GM12875 (cell line): ENCODE results near the gene PDE4D.
"Not testable (repeated sequence)": the region's sequence is repeated elsewhere in the genome, so short reads cannot be mapped to it uniquely, and the experiment has no call there.

ENCODE experiments used
- H3K4me3 ChIP-seq: one replicate; pipeline ENCODE4 v1.5.1; 2011; ENCODE audit warnings: low read depth, low read length, control low read depth
- TF ChIP-seq, protein P1 (sequence below): IDR thresholded peaks from 2 replicates; pipeline ENCODE4 v1.5.1; 2011; ENCODE audit warnings: low read depth, mild to moderate bottlenecking, control low read depth, inconsistent platforms, low read length, moderate library complexity, borderline replicate concordance; ENCODE audit not compliant: insufficient read depth

PDE4D gene

DNA sequence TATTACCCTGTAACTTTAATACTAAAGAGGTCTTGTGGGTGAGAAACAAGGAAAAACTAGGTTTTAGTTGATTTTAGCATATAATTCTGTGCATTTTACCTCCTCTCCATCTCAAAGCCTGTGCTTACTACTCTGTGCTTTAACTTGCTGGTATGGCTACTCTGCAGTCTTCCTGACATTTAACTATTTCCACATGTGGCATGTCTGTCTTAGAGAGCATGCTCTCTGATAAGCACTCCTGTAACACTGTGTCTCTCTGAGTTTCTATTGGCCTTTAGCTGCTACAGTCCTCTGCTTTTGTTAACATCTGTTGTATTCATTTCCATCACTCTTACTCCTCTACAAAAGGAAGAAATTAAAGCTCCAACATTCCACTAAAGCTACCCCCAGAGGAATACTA is 892.4 kb downstream of the PDE4D start:
- H3K4me3 ChIP-seq, result no peak overlapping the region
- TF ChIP-seq, protein P1, sequence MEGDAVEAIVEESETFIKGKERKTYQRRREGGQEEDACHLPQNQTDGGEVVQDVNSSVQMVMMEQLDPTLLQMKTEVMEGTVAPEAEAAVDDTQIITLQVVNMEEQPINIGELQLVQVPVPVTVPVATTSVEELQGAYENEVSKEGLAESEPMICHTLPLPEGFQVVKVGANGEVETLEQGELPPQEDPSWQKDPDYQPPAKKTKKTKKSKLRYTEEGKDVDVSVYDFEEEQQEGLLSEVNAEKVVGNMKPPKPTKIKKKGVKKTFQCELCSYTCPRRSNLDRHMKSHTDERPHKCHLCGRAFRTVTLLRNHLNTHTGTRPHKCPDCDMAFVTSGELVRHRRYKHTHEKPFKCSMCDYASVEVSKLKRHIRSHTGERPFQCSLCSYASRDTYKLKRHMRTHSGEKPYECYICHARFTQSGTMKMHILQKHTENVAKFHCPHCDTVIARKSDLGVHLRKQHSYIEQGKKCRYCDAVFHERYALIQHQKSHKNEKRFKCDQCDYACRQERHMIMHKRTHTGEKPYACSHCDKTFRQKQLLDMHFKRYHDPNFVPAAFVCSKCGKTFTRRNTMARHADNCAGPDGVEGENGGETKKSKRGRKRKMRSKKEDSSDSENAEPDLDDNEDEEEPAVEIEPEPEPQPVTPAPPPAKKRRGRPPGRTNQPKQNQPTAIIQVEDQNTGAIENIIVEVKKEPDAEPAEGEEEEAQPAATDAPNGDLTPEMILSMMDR, result no peak

DNA sequence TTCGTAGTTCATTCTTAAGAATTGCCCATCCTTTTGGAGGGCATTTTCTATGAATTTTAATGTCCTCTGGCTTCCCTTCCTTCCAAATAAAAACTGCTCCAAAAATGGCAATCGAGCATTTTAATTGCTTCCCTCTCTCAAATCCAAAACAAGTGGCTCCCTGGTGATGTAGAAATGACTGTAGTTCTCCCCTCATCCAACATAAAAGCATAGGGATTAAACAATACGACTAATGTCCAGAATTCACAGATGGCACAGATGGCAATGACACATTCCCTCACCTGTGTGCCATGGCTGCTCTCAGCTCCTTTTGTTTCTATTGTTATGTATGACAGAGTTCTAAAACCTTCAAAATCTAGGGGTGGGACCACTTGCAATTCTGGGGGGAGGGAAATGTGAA is 893.3 kb downstream of the PDE4D start:
- H3K4me3 ChIP-seq, result no peak overlapping the region
- TF ChIP-seq, protein P1, result no peak

DNA sequence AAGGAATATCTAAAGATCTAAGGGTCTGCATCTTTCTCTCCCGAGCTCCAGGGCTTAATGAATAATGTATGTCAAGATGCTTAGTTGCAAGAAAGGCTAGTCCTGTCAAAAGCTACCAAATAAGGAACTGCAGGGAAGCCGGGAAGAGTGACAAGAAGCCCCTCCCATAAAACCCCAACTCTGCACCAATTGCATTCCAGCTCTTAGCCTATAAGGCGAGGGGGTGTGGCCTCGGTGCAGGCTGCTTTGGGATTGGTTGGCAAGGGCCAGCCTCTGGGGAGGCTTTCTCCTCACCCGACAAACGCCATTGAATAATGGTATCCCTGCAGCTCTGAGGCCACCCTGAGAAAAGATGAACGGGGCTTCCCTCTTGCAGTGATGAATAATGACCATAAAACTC is 893.7 kb downstream of the PDE4D start:
- TF ChIP-seq, protein P1, result no peak
- no peak overlapping the region for H3K4me3 ChIP-seq

DNA sequence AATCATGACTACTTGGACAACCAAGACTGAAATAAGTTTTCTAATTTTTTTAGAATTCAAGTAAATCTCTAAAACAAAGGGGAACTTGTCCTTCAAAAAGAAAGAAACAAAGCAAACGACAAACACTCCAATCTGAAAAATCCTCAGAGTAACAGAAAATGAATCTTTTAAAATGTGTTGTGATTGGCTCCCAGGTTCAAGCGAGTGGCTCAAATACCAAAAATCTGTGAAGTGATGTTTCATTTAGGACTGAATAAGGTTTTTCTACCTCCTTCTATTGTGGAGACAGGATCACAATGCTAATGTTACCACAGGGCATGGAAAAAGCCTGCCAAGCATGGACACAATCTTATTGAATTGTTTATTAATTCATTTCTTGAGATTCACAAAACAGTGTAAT is 895.0 kb downstream of the PDE4D start:
- TF ChIP-seq, protein P1, result no peak
- no peak overlapping the region for H3K4me3 ChIP-seq

DNA sequence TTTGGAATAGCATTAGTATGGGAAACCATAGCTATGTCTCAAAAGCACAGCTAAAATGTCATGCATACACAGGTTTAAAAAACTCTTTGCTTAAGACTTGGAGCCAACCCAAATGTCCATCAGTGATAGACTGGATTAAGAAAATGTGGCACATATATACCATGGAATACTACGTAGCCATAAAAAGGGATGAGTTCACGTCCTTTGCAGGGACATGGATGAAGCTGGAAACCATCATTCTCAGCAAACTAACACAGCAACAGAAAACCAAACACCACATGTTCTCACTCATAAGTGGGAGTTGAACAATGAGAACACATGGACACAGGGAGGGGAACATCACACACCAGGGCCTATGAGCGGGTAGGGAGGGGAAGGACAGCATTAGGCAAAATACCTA is 897.7 kb downstream of the PDE4D start:
- H3K4me3 ChIP-seq, result not testable (repeated sequence)

DNA sequence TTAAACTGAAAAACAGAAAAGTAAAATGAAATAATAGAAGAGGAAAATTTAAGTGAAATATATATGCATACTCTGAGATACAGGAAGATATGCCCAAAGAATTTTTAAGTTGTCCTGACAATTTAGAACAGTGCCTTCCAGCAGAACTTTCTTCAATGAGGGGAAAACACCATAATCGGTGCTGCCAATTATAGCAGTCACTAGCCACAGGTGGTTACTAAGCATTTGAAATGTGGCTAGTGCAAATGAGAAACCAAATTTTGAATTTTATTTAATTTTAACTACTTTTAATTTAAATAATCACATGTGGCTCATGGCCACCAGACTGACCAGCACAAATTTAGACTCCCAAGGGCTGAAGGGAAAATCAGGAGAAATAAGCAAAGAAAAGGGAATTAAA is 900.1 kb downstream of the PDE4D start:
- H3K4me3 ChIP-seq, result no peak overlapping the region
- TF ChIP-seq, protein P1, result no peak

DNA sequence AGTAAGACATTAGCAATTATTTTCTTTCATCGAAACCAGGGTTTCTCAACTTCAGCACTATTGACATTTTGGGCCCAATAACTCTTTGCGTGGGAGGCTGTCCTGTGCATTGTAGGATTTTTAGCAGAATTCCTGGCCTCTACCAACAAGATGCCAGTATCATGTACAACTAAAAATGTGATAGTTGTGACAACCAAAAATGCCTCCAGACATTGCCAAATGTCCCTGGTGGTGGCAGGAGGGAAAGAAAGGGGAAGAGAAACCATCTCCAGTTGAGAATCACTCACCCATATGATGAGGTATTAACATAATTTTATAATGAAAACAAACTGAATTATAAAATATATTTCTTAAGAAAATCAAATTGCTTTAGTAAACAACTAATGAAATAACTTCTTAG is 904.6 kb downstream of the PDE4D start:
- TF ChIP-seq, protein P1, result no peak

DNA sequence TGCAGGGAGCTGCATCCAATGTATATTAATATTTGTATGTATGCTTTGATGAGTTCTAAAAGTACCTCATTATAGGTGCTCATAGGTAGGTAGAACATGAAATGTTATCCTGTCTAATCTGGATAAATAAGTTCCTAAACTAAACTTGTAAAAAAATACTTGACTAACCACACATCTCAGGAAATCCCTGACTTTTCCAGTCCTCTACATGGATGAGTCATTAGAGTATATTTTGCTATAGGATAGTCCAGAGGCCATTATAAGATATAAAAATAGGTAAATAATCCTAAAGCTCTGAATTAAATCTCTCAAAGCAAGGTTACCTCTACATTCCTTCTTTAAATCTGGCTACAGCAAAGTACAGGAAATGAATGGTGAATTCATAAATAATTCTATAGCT is 906.3 kb downstream of the PDE4D start:
- TF ChIP-seq, protein P1, result no peak
- no peak overlapping the region for H3K4me3 ChIP-seq

More for the DNA sequence above, 904.6 kb downstream of the PDE4D start:
- H3K4me3 ChIP-seq, result no peak overlapping the region
